ENCODE measurements around the gene SHROOM1.

- TF ChIP-seq EZH2 (IDR thresholded peaks at IDR 0.05; ENCODE audit: borderline replicate concordance, low read depth, low read length, poor library complexity, severe bottlenecking) (no peak), CTCF (conservative IDR thresholded peaks at IDR 0.05; ENCODE audit: low read depth, low read length) (no peak)
Measured at GRCh38 chr5:132780577-132780976, 49.9 kb downstream of the SHROOM1 start.
